RWPE2 (cell line): Measurements from ENCODE around the gene DSE.

ENCODE experiments used
- ATAC-seq: fragments of 200-7000 bp; cut with Tn5 transposase; 3 replicates; pipeline ENCODE4 v1.9.1; 2021; ENCODE audit warnings: low read depth
- DNase-seq: peaks from one replicate; pipeline ENCODE4 v3.0.0-alpha.2; 2020; ENCODE audit warnings: low spot score
- H3K27ac ChIP-seq: fragments of 450-650 bp; 2 replicates; pipeline ENCODE4 v1.5.1; 2017; ENCODE audit warnings: mild to moderate bottlenecking; ENCODE audit not compliant: poor library complexity, severe bottlenecking
- H3K27me3 ChIP-seq: fragments of 250-450 bp; sonication (Bioruptor Pico); 2 replicates; pipeline ENCODE4 v1.5.1; 2021; ENCODE audit warnings: mild to moderate bottlenecking, moderate library complexity; ENCODE audit not compliant: insufficient read depth, poor library complexity, severe bottlenecking
- H3K36me3 ChIP-seq: fragments of 250-450 bp; sonication (Bioruptor Pico); 2 replicates; pipeline ENCODE4 v1.5.1; 2020; ENCODE audit warnings: low read depth, mild to moderate bottlenecking, moderate library complexity
- H3K4me1 ChIP-seq: fragments of 250-450 bp; sonication (Bioruptor Pico); 2 replicates; pipeline ENCODE4 v1.5.1; 2021; ENCODE audit warnings: mild to moderate bottlenecking, moderate library complexity; ENCODE audit not compliant: insufficient read depth, poor library complexity, severe bottlenecking
- H3K4me3 ChIP-seq: fragments of 250-450 bp; sonication (Bioruptor Pico); 2 replicates; pipeline ENCODE4 v1.5.1; 2021; ENCODE audit warnings: mild to moderate bottlenecking, moderate library complexity; ENCODE audit not compliant: severe bottlenecking
- H3K9me3 ChIP-seq: fragments of 250-450 bp; sonication (Bioruptor Pico); 2 replicates; pipeline ENCODE4 v1.5.1; 2021; ENCODE audit warnings: mild to moderate bottlenecking, moderate library complexity; ENCODE audit not compliant: severe bottlenecking
- TF ChIP-seq, protein P1 (sequence below): fragments of 450-650 bp; IDR thresholded peaks from one replicate; pipeline ENCODE4 v1.5.1; 2017; ENCODE audit warnings: mild to moderate bottlenecking, moderate library complexity; ENCODE audit not compliant: poor library complexity, severe bottlenecking

Gene DSE

DNA sequence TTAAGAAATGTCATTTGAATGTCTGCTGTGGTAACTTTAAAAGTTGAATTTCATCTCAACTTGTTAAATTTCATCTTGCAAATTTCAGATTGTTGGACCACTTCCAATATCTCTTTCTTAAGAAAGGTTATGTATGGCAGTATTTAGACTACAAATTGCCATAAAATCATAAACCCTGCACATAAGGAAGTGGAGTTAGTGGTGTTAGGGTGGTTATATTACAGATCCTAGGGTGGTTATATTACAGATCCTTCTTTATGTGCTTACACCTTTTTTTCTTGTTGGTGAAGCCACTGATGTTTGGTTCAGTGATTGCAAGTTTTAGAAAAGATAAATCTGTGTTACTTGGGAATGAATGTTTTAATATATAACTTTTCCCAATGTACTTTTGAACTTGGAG is 9.0 kb downstream of the DSE start:
- Histone ChIP-seq H3K27me3 (no peaks in the 10 kb centered on the region), H3K9me3 (no peaks in the 10 kb centered on the region), H3K4me1 (peaks cover 78% of the 10 kb centered on the region), H3K4me3 (no peak overlapping the region), H3K36me3 (peaks cover 36% of the 10 kb centered on the region), H3K27ac (peak overlapping the region; percentile 95)
- DNase-seq (no peak), ATAC-seq (no peak)
- TF ChIP-seq, protein P1, sequence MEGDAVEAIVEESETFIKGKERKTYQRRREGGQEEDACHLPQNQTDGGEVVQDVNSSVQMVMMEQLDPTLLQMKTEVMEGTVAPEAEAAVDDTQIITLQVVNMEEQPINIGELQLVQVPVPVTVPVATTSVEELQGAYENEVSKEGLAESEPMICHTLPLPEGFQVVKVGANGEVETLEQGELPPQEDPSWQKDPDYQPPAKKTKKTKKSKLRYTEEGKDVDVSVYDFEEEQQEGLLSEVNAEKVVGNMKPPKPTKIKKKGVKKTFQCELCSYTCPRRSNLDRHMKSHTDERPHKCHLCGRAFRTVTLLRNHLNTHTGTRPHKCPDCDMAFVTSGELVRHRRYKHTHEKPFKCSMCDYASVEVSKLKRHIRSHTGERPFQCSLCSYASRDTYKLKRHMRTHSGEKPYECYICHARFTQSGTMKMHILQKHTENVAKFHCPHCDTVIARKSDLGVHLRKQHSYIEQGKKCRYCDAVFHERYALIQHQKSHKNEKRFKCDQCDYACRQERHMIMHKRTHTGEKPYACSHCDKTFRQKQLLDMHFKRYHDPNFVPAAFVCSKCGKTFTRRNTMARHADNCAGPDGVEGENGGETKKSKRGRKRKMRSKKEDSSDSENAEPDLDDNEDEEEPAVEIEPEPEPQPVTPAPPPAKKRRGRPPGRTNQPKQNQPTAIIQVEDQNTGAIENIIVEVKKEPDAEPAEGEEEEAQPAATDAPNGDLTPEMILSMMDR, result no peak

DNA sequence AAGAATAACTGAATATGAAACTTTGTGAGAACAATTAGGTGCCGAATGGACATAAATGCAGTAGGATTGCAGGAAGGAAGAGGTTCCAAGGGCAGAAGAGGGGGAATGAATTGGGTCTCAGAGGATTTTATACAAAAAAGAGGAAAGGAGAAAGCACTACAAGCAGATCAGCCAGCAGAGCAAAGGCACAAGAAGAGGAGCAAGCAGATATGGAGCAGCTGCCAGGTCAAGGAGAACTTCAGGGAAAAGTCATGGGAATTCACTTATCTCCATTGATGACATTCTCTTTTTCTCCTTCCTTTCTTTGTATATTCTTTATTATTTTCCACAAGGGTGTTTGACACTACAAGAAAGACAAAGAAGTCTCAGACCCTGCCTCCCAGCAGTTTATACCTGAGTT is 9.6 kb downstream of the DSE start:
- TF ChIP-seq, protein P1, result no peak
- ATAC-seq (no peak), DNase-seq (no peak)
- peaks cover 34% of the 10 kb centered on the region for H3K36me3 ChIP-seq
- no peak overlapping the region for H3K4me3 ChIP-seq
- no peaks in the 10 kb centered on the region for H3K9me3 ChIP-seq
- no peaks in the 10 kb centered on the region for H3K27me3 ChIP-seq
- peak overlapping the region; percentile 95 for H3K27ac ChIP-seq
- H3K4me1 ChIP-seq, result peaks cover 78% of the 10 kb centered on the region

DNA sequence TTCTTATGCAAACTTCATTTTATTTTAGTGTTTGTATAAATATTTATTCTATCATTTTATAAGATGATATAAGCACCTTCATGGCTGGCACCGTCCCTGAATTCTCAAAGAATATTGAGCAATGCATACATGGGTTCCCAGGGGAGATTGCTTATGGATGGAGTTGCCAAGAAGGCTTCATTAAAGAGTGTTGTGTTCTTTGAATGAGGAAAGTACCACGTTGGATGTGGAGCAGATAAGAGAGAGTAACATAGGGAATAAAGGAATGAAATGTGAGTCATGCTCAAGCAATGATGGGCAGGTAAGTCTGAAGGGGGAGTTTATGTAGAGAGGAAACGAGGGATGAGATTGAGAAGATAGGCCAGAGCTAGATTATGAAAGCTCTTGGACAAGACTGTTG is 10.3 kb downstream of the DSE start:
- TF ChIP-seq, protein P1, result no peak
- H3K4me1 ChIP-seq, result peaks cover 78% of the 10 kb centered on the region
- no peak overlapping the region for H3K4me3 ChIP-seq
- DNase-seq (no peak), ATAC-seq (peak; percentile 60)
- peak overlapping the region; percentile 95 for H3K27ac ChIP-seq
- peaks cover 32% of the 10 kb centered on the region for H3K36me3 ChIP-seq
- H3K9me3 ChIP-seq, result no peaks in the 10 kb centered on the region
- H3K27me3 ChIP-seq, result no peaks in the 10 kb centered on the region

DNA sequence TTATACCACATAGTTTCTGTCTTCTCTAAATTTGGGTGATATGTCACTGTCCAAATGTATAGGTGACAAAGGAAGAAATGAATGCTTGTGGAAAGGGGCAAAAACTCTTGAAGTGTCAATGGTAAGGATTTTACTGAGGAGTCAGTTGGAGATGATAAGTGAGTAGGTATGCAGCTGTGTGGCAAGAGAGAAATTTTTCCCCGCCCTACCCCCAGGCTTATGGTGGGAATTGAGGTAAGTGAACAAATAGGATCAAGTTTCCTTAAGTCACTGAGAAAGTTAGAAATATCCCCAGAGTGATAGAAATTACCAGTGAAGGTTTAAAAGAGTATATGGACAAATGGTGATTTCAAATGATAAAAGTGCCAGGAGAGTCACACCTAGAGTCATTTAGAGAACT is 11.8 kb downstream of the DSE start:
- TF ChIP-seq, protein P1, result no peak
- Histone ChIP-seq H3K9me3 (no peaks in the 10 kb centered on the region), H3K27ac (peak overlapping the region; percentile 95), H3K4me3 (no peak overlapping the region), H3K36me3 (peaks cover 23% of the 10 kb centered on the region), H3K4me1 (peaks cover 81% of the 10 kb centered on the region), H3K27me3 (no peaks in the 10 kb centered on the region)
- ATAC-seq, result no peak
- no peak for DNase-seq

DNA sequence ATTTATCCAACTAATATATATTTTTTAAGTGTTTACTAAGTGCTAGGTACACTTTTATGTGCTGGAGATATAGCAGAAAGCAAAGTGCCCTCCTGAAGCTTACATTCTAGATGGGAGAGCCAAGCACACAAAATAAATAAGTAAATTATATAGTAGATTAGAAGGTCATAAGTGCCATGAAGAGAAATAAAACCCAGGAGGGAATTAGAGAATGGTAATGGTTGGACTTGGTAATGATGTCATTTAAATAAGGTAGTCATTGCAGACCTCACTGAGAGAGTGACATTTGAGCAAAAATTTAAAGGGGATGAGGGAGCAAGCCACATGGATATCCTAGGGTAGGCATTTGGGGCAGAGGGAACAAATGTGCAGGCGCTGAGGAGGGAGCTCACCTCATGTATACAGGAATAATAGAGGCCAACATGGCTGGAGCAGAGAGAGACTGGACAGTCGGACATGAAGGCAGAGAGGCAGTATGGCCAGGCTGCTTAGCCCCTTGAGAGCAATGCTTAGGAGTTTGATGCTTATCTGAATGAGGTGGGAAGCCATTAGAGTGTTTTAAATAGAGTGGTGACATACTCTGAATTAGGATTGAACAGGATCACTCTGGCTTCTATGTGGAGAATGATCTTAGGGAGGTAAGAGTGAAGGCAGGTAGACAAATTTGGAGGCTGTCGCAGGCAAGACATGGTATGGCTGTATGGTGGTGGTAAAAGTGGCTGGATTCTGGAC is 14.1 kb downstream of the DSE start:
- Histone ChIP-seq H3K36me3 (peaks cover 11% of the 10 kb centered on the region; the same call in 1 of the 2 replicates), H3K27ac (peak overlapping the region; percentile 95), H3K4me1 (peaks cover 83% of the 10 kb centered on the region), H3K27me3 (no peaks in the 10 kb centered on the region), H3K4me3 (no peak overlapping the region), H3K9me3 (no peaks in the 10 kb centered on the region)
- DNase-seq, result no peak
- TF ChIP-seq, protein P1, result no peak
- no peak for ATAC-seq
